H1 (cell line): ENCODE data around the gene RRAD. TPM values are rescaled to one million over a fixed set of nuclear protein-coding genes. Genes with fewer than 3 reads are reported as not detected.

Experiments used
- CTCF ChIA-PET: fragments of 300-600 bp; sonication (Branson Sonifier 250); formaldehyde crosslinking; loops from one replicate; lab custom pipeline; 2021; ENCODE audit not compliant: partially characterized antibody; lab: Charles Lee
- POLR2A ChIA-PET: fragments of 300-600 bp; sonication (Branson Sonifier 250); formaldehyde crosslinking; loops from one replicate; lab custom pipeline; 2021; ENCODE audit warnings: inconsistent platforms; ENCODE audit not compliant: partially characterized antibody; lab: Charles Lee
- DNase-seq, 2 experiments: peaks; one replicate each; pipeline versions ENCODE4 v3.0.0 to v3.0.0-alpha.2; 2010 to 2022; ENCODE audit warnings: low spot score in 2 of 2, low read depth in 1 of 2, mixed read lengths in 1 of 2
- FAIRE-seq: peaks from 2 replicates; lab custom pipeline; 2011; peaks lifted over from hg19 to GRCh38; lab: Jason Lieb, UNC
- H2AFZ ChIP-seq: 2 replicates; pipeline ENCODE4 v1.8.1; 2012; ENCODE audit warnings: low read length, inconsistent platforms
- H2AK5ac ChIP-seq: 2 replicates; pipeline ENCODE4 v1.6.1; 2013; ENCODE audit warnings: low read depth, low read length
- H2BK120ac ChIP-seq: replicated peaks from 2 replicates; pipeline ENCODE3; 2013; ENCODE audit warnings: low read depth, low read length, inconsistent platforms
- H2BK12ac ChIP-seq: 2 replicates; pipeline ENCODE4 v1.6.1; 2013; ENCODE audit warnings: low read depth, low read length
- H2BK15ac ChIP-seq: 2 replicates; pipeline ENCODE4 v1.6.1; 2013; ENCODE audit warnings: low read length
- H2BK20ac ChIP-seq: 2 replicates; pipeline ENCODE4 v1.6.1; 2013; ENCODE audit warnings: low read length
- H2BK5ac ChIP-seq: 2 replicates; pipeline ENCODE4 v1.6.1; 2013; ENCODE audit warnings: low read depth, low read length
- H3K14ac ChIP-seq: 2 replicates; pipeline ENCODE4 v1.6.1; 2013; ENCODE audit warnings: inconsistent platforms; ENCODE audit not compliant: insufficient read length
- H3K18ac ChIP-seq: 2 replicates; pipeline ENCODE4 v1.6.1; 2013; ENCODE audit warnings: low read length; ENCODE audit errors: extremely low read depth
- H3K23ac ChIP-seq: 2 replicates; pipeline ENCODE4 v1.6.1; 2013; ENCODE audit warnings: inconsistent platforms; ENCODE audit not compliant: insufficient read length
- H3K23me2 ChIP-seq: 2 replicates; pipeline ENCODE4 v1.6.1; 2013; ENCODE audit warnings: low read depth, low read length
- H3K27ac ChIP-seq: 2 replicates; pipeline ENCODE4 v1.6.1; 2011; ENCODE audit warnings: low read depth, low read length, inconsistent platforms
- H3K27me3 ChIP-seq, 4 experiments: replicated peaks in 1 of 4; 1 replicate in 1 of 4; 2 replicates in 3 of 4; pipeline versions ENCODE4 v1.6.1 to v1.8.1; 2011 to 2013; ENCODE audit warnings: low read length in 3 of 4, mild to moderate bottlenecking in 3 of 4, inconsistent platforms in 2 of 4, mixed read lengths in 2 of 4, moderate library complexity in 1 of 4; ENCODE audit not compliant: control insufficient read depth in 3 of 4, insufficient read depth in 3 of 4; ENCODE audit errors: extremely low read depth in 1 of 4
- H3K36me3 ChIP-seq, 4 experiments: 2 replicates each; pipeline versions ENCODE4 v1.6.1 to v1.8.1; 2011 to 2013; ENCODE audit warnings: mild to moderate bottlenecking in 4 of 4, low read length in 3 of 4, moderate library complexity in 2 of 4, control low read depth in 1 of 4, inconsistent platforms in 1 of 4; ENCODE audit not compliant: insufficient read depth in 4 of 4, control insufficient read depth in 2 of 4
- H3K4ac ChIP-seq: replicated peaks from 2 replicates; pipeline ENCODE3; 2013; ENCODE audit warnings: low read length, low read depth, mixed read lengths, inconsistent platforms; ENCODE audit not compliant: insufficient read length
- H3K4me1 ChIP-seq, 4 experiments: replicated peaks in 1 of 4; 1 replicate in 1 of 4; 2 replicates in 3 of 4; pipeline versions ENCODE4 v1.6.1 to v1.8.1; 2011 to 2013; ENCODE audit warnings: low read length in 3 of 4, inconsistent platforms in 2 of 4, mixed read lengths in 1 of 4; ENCODE audit not compliant: insufficient read depth in 4 of 4, control insufficient read depth in 3 of 4
- H3K4me2 ChIP-seq, 2 experiments: 2 replicates each; pipeline versions ENCODE4 v1.6.1 to v1.8.1; 2011 to 2013; ENCODE audit warnings: low read depth in 2 of 2, low read length in 2 of 2, control low read depth in 1 of 2, inconsistent platforms in 1 of 2, mild to moderate bottlenecking in 1 of 2; ENCODE audit not compliant: insufficient read depth in 1 of 2
- H3K4me3 ChIP-seq, 4 experiments: fragments of 200-600, 300-600 bp in 1 of 4; sonication (generic), shearing (Covaris generic), sonication (Bioruptor Twin) in 1 of 4; 2 replicates each; pipeline versions ENCODE4 v1.5.1 to v1.8.1; 2011 to 2016; ENCODE audit warnings: low read length in 4 of 4, low read depth in 3 of 4, control low read depth in 2 of 4, inconsistent platforms in 2 of 4, mild to moderate bottlenecking in 2 of 4, mixed read lengths in 1 of 4, moderate library complexity in 1 of 4; ENCODE audit not compliant: insufficient read depth in 2 of 4; ENCODE audit errors: extremely low read depth in 1 of 4
- H3K56ac ChIP-seq: replicated peaks from 2 replicates; pipeline ENCODE3; 2013; ENCODE audit warnings: low read depth, mild to moderate bottlenecking, mixed read lengths, low read length, inconsistent platforms; ENCODE audit not compliant: insufficient read length
- H3K79me1 ChIP-seq: 2 replicates; pipeline ENCODE4 v1.6.1; 2013; ENCODE audit warnings: low read depth, low read length, control low read depth
- H3K79me2 ChIP-seq, 2 experiments: 2 replicates each; pipeline versions ENCODE4 v1.6.1 to v1.8.1; 2012 to 2013; ENCODE audit warnings: low read length in 2 of 2, mild to moderate bottlenecking in 2 of 2, inconsistent platforms in 1 of 2; ENCODE audit not compliant: insufficient read depth in 2 of 2, control insufficient read depth in 1 of 2
- H3K9ac ChIP-seq, 4 experiments: replicated peaks in 1 of 4; 1 replicate in 1 of 4; 2 replicates in 3 of 4; pipeline versions ENCODE4 v1.6.1 to v1.8.1; 2011 to 2013; ENCODE audit warnings: low read depth in 3 of 4, low read length in 3 of 4, control low read depth in 2 of 4, mild to moderate bottlenecking in 2 of 4, moderate library complexity in 2 of 4, inconsistent platforms in 1 of 4; ENCODE audit errors: extremely low read depth in 1 of 4
- H3K9me3 ChIP-seq, 2 experiments: 2 replicates each; pipeline versions ENCODE4 v1.6.1 to v1.8.1; 2012 to 2013; ENCODE audit warnings: mild to moderate bottlenecking in 2 of 2, moderate library complexity in 2 of 2, control low read depth in 1 of 2, inconsistent platforms in 1 of 2, low read depth in 1 of 2, low read length in 1 of 2, mixed read lengths in 1 of 2; ENCODE audit not compliant: insufficient read depth in 2 of 2
- H4K20me1 ChIP-seq, 2 experiments: replicated peaks in 1 of 2; 2 replicates each; pipeline versions ENCODE3 to v1.8.1; 2011 to 2013; ENCODE audit warnings: inconsistent platforms in 2 of 2, low read length in 2 of 2, mild to moderate bottlenecking in 1 of 2; ENCODE audit not compliant: insufficient read depth in 2 of 2, control insufficient read depth in 1 of 2
- H4K5ac ChIP-seq: 2 replicates; pipeline ENCODE4 v1.6.1; 2013; ENCODE audit warnings: low read length, low read depth, mixed read lengths, inconsistent platforms; ENCODE audit not compliant: insufficient read length
- H4K8ac ChIP-seq: 2 replicates; pipeline ENCODE4 v1.8.0; 2013; ENCODE audit warnings: mild to moderate bottlenecking, moderate library complexity, low read length, inconsistent platforms; ENCODE audit not compliant: insufficient read depth; ENCODE audit errors: extremely low read depth
- H4K91ac ChIP-seq: replicated peaks from 2 replicates; pipeline ENCODE3; 2013; ENCODE audit warnings: low read length, mixed read lengths, inconsistent platforms; ENCODE audit not compliant: insufficient read length
- CBX8 ChIP-seq: fragments of 300-800, 300-1000 bp; sonication (generic); IDR thresholded peaks from 2 replicates; pipeline ENCODE4 v1.7.1; 2016; ENCODE audit warnings: low read depth, low read length, borderline replicate concordance
- CREB1 ChIP-seq: IDR thresholded peaks from 2 replicates; pipeline ENCODE4 v1.6.1; 2012; ENCODE audit warnings: inconsistent platforms
- WGBS, 2 experiments: shearing (Covaris generic) in 1 of 2; methylation state at CpG; one replicate each; pipeline versions ENCODE4 v1.1.6 to v1.1.7; 2013 to 2015; ENCODE audit warnings: low lambda C conversion rate in 2 of 2, mixed read lengths in 2 of 2, inconsistent platforms in 1 of 2, low coverage in 1 of 2, missing lambda C conversion rate in 1 of 2; ENCODE audit not compliant: insufficient replicate concordance in 2 of 2, insufficient coverage in 1 of 2, insufficient read length in 1 of 2; ENCODE audit errors: extremely low coverage in 1 of 2, missing lambda C conversion rate in 1 of 2; 5-methylcytosine and 5-hydroxymethylcytosine counted together
- polyA plus RNA-seq, 7 experiments: library from polyadenylated mRNA; depleted of rRNA in 3 of 7; stranded (reverse) in 5 of 7; unstranded in 2 of 7; fragments of >200 nt in 5 of 7; fragments of 200-250 nt in 2 of 7; gene quantifications; 1 replicate in 5 of 7; 2 replicates in 1 of 7; 4 replicates in 1 of 7; pipeline versions ENCODE4 v1.2.1 to v1.2.3, GENCODE V29; 2011 to 2013; ENCODE audit warnings: missing spikeins in 2 of 7, mixed read lengths in 2 of 7
- total RNA-seq: library from RNA; stranded (reverse); fragmentation: NEBNext Ultra II Directional; extraction: Animal tissue kit (Norgen Biotek cat#: 25700); gene quantifications from 2 replicates; pipeline ENCODE4 v1.2.1, GENCODE V29; 2021

RRAD gene
- total and polyA plus RNA-seq, 2 of the 8 experiments (the other 6 are each of a cell fraction or from before 2014, with no cell fraction given), result 0.17 TPM; not detected in 1

DNA sequence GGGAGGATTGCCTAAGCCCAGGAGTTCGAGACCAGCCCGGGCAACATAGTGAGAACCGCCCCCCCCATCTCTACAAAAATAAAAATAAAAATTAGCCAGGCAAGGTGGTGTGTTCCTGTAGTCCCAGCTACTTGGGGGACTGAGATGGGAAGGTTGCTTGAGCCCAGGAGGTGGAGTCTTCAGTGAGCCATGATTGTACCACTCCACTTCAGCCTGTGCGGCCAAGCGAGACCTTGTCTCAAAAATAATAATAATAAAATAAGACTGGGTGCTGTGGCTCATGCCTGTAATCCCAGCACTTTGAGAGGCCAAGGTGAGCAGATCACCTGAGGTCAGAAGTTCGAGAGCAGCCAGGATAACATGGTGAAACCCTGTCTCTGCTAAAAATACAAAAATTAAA lies 33.5 kb downstream of the RRAD start:
- no peaks in the 10 kb centered on the region for H3K9me3 ChIP-seq
- H3K27me3 ChIP-seq, result no peaks in the 10 kb centered on the region; a peak in 1 of 7 replicates
- H3K4me3 ChIP-seq, result no peak overlapping the region
- H4K5ac ChIP-seq, result no peak overlapping the region
- FAIRE-seq, result no peak
- ChIA-PET POLR2A (interaction anchor here (1.5 to 1.7 kb wide), 2 partner anchors 10 to 11 kb away, joined by 5 to 7 read pairs; partner anchors contain the start of gene PDP2), CTCF (interaction anchor here (0.6 to 42.0 kb wide), 9 partner anchors 9 to 301 kb away, joined by 3 to 1009 read pairs (median 3); partner anchors contain the start of genes CDH16 and RRAD)
- H2BK20ac ChIP-seq, result no peak overlapping the region
- no peak overlapping the region for H3K9ac ChIP-seq
- no peak for DNase-seq
- no peaks in the 10 kb centered on the region for H3K23me2 ChIP-seq
- no peak overlapping the region for H3K56ac ChIP-seq
- H3K79me1 ChIP-seq, result no peaks in the 10 kb centered on the region
- no peak overlapping the region for H2BK12ac ChIP-seq
- no peaks in the 10 kb centered on the region; a peak in 1 of 4 replicates for H3K79me2 ChIP-seq
- TF ChIP-seq CREB1 (no peak), CBX8 (no peak)
- no peaks in the 10 kb centered on the region for H3K4me1 ChIP-seq
- H4K8ac ChIP-seq, result no peak overlapping the region
- H2BK120ac ChIP-seq, result no peak overlapping the region
- H4K91ac ChIP-seq, result no peak overlapping the region
- no peak overlapping the region for H3K23ac ChIP-seq
- 85% methylated on average over 6 of the region's 6 CpGs; no CpG with 5 or more reads in 1 of the 2 experiments for WGBS, 2 experiments
- no peak overlapping the region for H3K14ac ChIP-seq
- H3K27ac ChIP-seq, result no peak overlapping the region
- no peak overlapping the region for H2AFZ ChIP-seq
- peaks cover 0 to 6% (median 3%) of the 10 kb centered on the region in 4 experiments; a peak in 2 of 8 replicates for H3K36me3 ChIP-seq
- H4K20me1 ChIP-seq, result peaks cover 6 to 13% of the 10 kb centered on the region in 2 experiments
- H3K18ac ChIP-seq, result no peak overlapping the region
- no peak overlapping the region for H2AK5ac ChIP-seq
- no peak overlapping the region for H3K4ac ChIP-seq
- H2BK5ac ChIP-seq, result no peak overlapping the region
- H3K4me2 ChIP-seq, result no peak overlapping the region
- H2BK15ac ChIP-seq, result no peak overlapping the region
